HepG2 (cell line): ENCODE data around the gene WDR93. TPM values are rescaled to one million over a fixed set of nuclear protein-coding genes. Genes with fewer than 3 reads are reported as not detected.

Experiments used
- ADNP ChIP-seq: sonication (generic); formaldehyde crosslinking; IDR thresholded peaks from 2 replicates; pipeline ENCODE4 v1.4.0; 2020; ENCODE audit warnings: missing genetic modification reagents
- AGO2 ChIP-seq: fragments of 200-400 bp; formaldehyde crosslinking; optimal IDR thresholded peaks from 2 replicates; pipeline ENCODE3; 2017; ENCODE audit warnings: mild to moderate bottlenecking, low read depth, low read length, moderate library complexity
- FOSL2 ChIP-seq: sonication (generic); formaldehyde crosslinking; IDR thresholded peaks from 2 replicates; pipeline ENCODE4 v1.4.0; 2020; ENCODE audit warnings: missing genetic modification reagents
- GABPA ChIP-seq, 2 experiments: IDR thresholded peaks; 2 replicates each; pipeline ENCODE4 v1.6.1; 2011 to 2016; ENCODE audit warnings: low read depth in 2 of 2, low read length in 1 of 2, missing biosample characterization in 1 of 2, missing genetic modification characterization in 1 of 2
- HDAC2 ChIP-seq: sonication (generic); formaldehyde crosslinking; IDR thresholded peaks from 2 replicates; pipeline ENCODE4 v1.4.0; 2020; ENCODE audit warnings: missing genetic modification reagents
- HNF4A ChIP-seq: sonication (generic); formaldehyde crosslinking; IDR thresholded peaks from 2 replicates; pipeline ENCODE4 v1.4.0; 2020; ENCODE audit warnings: missing genetic modification reagents
- HNF4G ChIP-seq, 2 experiments: sonication (generic) in 1 of 2; formaldehyde crosslinking in 1 of 2; IDR thresholded peaks; 2 replicates each; pipeline versions ENCODE4 v1.4.0 to v1.6.1; 2011 to 2020; ENCODE audit warnings: borderline replicate concordance in 2 of 2, low read depth in 2 of 2, mild to moderate bottlenecking in 2 of 2, low read length in 1 of 2, missing genetic modification reagents in 1 of 2, moderate library complexity in 1 of 2
- HOXA9 ChIP-seq: sonication (generic); formaldehyde crosslinking; IDR thresholded peaks from 2 replicates; pipeline ENCODE4 v1.8.1; 2022; ENCODE audit warnings: missing genetic modification reagents, mild to moderate bottlenecking, moderate library complexity, borderline replicate concordance
- IKZF1 ChIP-seq: fragments of 450-650 bp; IDR thresholded peaks from 2 replicates; pipeline ENCODE4 v1.7.1; 2016
- MIXL1 ChIP-seq: IDR thresholded peaks from 2 replicates; pipeline ENCODE4 v1.6.1; 2016
- NKX3-1 ChIP-seq: sonication (generic); formaldehyde crosslinking; IDR thresholded peaks from 2 replicates; pipeline ENCODE4 v1.5.0; 2020; ENCODE audit warnings: missing genetic modification reagents
- ONECUT2 ChIP-seq: sonication (generic); formaldehyde crosslinking; IDR thresholded peaks from 2 replicates; pipeline ENCODE4 v1.4.0; 2020; ENCODE audit warnings: missing genetic modification reagents
- POGZ ChIP-seq: sonication (generic); formaldehyde crosslinking; IDR thresholded peaks from 2 replicates; pipeline ENCODE4 v1.4.0; 2020; ENCODE audit warnings: mild to moderate bottlenecking, missing genetic modification reagents
- RCOR2 ChIP-seq: IDR thresholded peaks from 2 replicates; pipeline ENCODE4 v1.6.1; 2016; ENCODE audit warnings: missing biosample characterization, missing genetic modification reagents
- RFX5 ChIP-seq: IDR thresholded peaks from 2 replicates; pipeline ENCODE4 v1.6.1; 2011; ENCODE audit warnings: low read depth, low read length, improper control_type of control experiment
- SP4 ChIP-seq: sonication (generic); formaldehyde crosslinking; IDR thresholded peaks from 2 replicates; pipeline ENCODE4 v1.8.1; 2023; ENCODE audit warnings: mild to moderate bottlenecking, missing genetic modification reagents
- TBP ChIP-seq: sonication (generic); formaldehyde crosslinking; IDR thresholded peaks from 2 replicates; pipeline ENCODE4 v1.5.0; 2020; ENCODE audit warnings: missing genetic modification reagents
- TMF1 ChIP-seq: sonication (generic); formaldehyde crosslinking; IDR thresholded peaks from 2 replicates; pipeline ENCODE4 v1.8.1; 2022; ENCODE audit warnings: low read depth, missing genetic modification reagents
- ZNF160 ChIP-seq: sonication (generic); formaldehyde crosslinking; IDR thresholded peaks from 2 replicates; pipeline ENCODE4 v1.8.0; 2022; ENCODE audit warnings: mild to moderate bottlenecking, inconsistent platforms, missing genetic modification reagents
- ZNF605 ChIP-seq: sonication (generic); formaldehyde crosslinking; IDR thresholded peaks from 2 replicates; pipeline ENCODE4 v1.8.0; 2022; ENCODE audit warnings: mild to moderate bottlenecking, missing genetic modification reagents
- ZNF614 ChIP-seq: IDR thresholded peaks from 2 replicates; pipeline ENCODE4 v1.6.1; 2018; ENCODE audit warnings: missing biosample characterization, missing genetic modification reagents, inconsistent platforms, borderline replicate concordance
- ZNF792 ChIP-seq: IDR thresholded peaks from 2 replicates; pipeline ENCODE4 v1.6.1; 2016
- polyA plus RNA-seq, 8 experiments: library from polyadenylated mRNA; depleted of rRNA in 3 of 8; stranded (reverse) in 7 of 8; unstranded in 1 of 8; fragments of >200 nt; fragmentation: Illumina TruSeq in 4 of 8; extraction: Trizol in 4 of 8; gene quantifications; 2 replicates each; pipeline versions ENCODE4 v1.2.1 to v1.2.3, GENCODE V29; 2011 to 2016; ENCODE audit warnings: low read depth in 4 of 8, missing spikeins in 1 of 8, mixed read lengths in 1 of 8; ENCODE audit not compliant: insufficient read depth in 1 of 8
- total RNA-seq, 5 experiments: library from RNA; depleted of rRNA; stranded (reverse); fragments of >200 nt; fragmentation: Illumina TruSeq; extraction: Trizol; gene quantifications; 2 replicates each; pipeline ENCODE4 v1.2.3, GENCODE V29; 2016; ENCODE audit warnings: low read depth in 1 of 5
- TF ChIP-seq, protein P1 (sequence below): IDR thresholded peaks from 2 replicates; pipeline ENCODE4 v1.6.1; 2016
- TF ChIP-seq, protein P2 (sequence below): sonication (generic); formaldehyde crosslinking; IDR thresholded peaks from 2 replicates; pipeline ENCODE4 v1.8.1; 2023; ENCODE audit warnings: mild to moderate bottlenecking, missing genetic modification reagents, borderline replicate concordance
- TF ChIP-seq, protein P3 (sequence below): sonication (generic); formaldehyde crosslinking; IDR thresholded peaks from 2 replicates; pipeline ENCODE4 v1.5.1; 2020; ENCODE audit warnings: mild to moderate bottlenecking, moderate library complexity, missing genetic modification reagents
- TF ChIP-seq, protein P4 (sequence below): sonication (generic); formaldehyde crosslinking; IDR thresholded peaks from 2 replicates; pipeline ENCODE4 v1.8.0; 2022; ENCODE audit warnings: mild to moderate bottlenecking, missing genetic modification reagents

The WDR93 gene
- total and polyA plus RNA-seq, 2 of the 13 experiments (the other 11 are each of a cell fraction or from before 2014, with no cell fraction given): 0.07 TPM; not detected in 1

- TF ChIP-seq, protein P1, sequence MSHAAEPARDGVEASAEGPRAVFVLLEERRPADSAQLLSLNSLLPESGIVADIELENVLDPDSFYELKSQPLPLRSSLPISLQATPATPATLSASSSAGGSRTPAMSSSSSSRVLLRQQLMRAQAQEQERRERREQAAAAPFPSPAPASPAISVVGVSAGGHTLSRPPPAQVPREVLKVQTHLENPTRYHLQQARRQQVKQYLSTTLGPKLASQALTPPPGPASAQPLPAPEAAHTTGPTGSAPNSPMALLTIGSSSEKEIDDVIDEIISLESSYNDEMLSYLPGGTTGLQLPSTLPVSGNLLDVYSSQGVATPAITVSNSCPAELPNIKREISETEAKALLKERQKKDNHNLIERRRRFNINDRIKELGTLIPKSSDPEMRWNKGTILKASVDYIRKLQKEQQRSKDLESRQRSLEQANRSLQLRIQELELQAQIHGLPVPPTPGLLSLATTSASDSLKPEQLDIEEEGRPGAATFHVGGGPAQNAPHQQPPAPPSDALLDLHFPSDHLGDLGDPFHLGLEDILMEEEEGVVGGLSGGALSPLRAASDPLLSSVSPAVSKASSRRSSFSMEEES (CRISPR knock-in tag): no peak
- peak; percentile 94 for TF ChIP-seq HNF4A (CRISPR knock-in tag)
- no peak for TF ChIP-seq ZNF160 (CRISPR knock-in tag)
- no peak for TF ChIP-seq AGO2
- peak; percentile 46; the same call in 1 of the 2 replicates for TF ChIP-seq ZNF605
- TF ChIP-seq TBP (CRISPR knock-in tag): no peak
- TF ChIP-seq POGZ (CRISPR knock-in tag): 0 out of 2 replicates have a peak, but pooled peaks have one; percentile 22
- TF ChIP-seq SP4 (CRISPR knock-in tag): no peak; the same call in 1 of the 2 replicates
- TF ChIP-seq, protein P2, sequence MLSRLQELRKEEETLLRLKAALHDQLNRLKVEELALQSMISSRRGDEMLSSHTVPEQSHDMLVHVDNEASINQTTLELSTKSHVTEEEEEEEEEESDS (CRISPR knock-in tag): no peak
- TF ChIP-seq IKZF1: no peak
- TF ChIP-seq NKX3-1 (CRISPR knock-in tag): no peak
- TF ChIP-seq, protein P3, sequence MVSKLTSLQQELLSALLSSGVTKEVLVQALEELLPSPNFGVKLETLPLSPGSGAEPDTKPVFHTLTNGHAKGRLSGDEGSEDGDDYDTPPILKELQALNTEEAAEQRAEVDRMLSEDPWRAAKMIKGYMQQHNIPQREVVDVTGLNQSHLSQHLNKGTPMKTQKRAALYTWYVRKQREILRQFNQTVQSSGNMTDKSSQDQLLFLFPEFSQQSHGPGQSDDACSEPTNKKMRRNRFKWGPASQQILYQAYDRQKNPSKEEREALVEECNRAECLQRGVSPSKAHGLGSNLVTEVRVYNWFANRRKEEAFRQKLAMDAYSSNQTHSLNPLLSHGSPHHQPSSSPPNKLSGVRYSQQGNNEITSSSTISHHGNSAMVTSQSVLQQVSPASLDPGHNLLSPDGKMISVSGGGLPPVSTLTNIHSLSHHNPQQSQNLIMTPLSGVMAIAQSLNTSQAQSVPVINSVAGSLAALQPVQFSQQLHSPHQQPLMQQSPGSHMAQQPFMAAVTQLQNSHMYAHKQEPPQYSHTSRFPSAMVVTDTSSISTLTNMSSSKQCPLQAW (CRISPR knock-in tag): peak; percentile 26; the same call in 1 of the 2 replicates
- TF ChIP-seq MIXL1: peak; percentile 79
- no peak for TF ChIP-seq TMF1 (CRISPR knock-in tag)
- TF ChIP-seq HNF4G (IDR thresholded peaks at IDR 0.05; ENCODE audit: borderline replicate concordance, low read depth, low read length): peak; percentile 87
- peak; percentile 40; the same call in 1 of the 2 replicates for TF ChIP-seq HNF4G (CRISPR knock-in tag; IDR thresholded peaks at IDR 0.05; ENCODE audit: borderline replicate concordance, low read depth)
- TF ChIP-seq RCOR2 (CRISPR knock-in tag): no peak; the same call in 1 of the 2 replicates
- TF ChIP-seq ADNP: no peak
- TF ChIP-seq RFX5: no peak
- TF ChIP-seq, protein P4, sequence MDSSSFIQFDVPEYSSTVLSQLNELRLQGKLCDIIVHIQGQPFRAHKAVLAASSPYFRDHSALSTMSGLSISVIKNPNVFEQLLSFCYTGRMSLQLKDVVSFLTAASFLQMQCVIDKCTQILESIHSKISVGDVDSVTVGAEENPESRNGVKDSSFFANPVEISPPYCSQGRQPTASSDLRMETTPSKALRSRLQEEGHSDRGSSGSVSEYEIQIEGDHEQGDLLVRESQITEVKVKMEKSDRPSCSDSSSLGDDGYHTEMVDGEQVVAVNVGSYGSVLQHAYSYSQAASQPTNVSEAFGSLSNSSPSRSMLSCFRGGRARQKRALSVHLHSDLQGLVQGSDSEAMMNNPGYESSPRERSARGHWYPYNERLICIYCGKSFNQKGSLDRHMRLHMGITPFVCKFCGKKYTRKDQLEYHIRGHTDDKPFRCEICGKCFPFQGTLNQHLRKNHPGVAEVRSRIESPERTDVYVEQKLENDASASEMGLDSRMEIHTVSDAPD (CRISPR knock-in tag): 0 out of 2 replicates have a peak, but pooled peaks have one; percentile 65
- peak; percentile 38; the same call in 1 of the 2 replicates for TF ChIP-seq ZNF614
- TF ChIP-seq HOXA9 (CRISPR knock-in tag): no peak
- TF ChIP-seq FOSL2: no peak; the same call in 1 of the 2 replicates
- TF ChIP-seq GABPA (IDR thresholded peaks at IDR 0.05; ENCODE audit: low read depth, low read length): no peak
- peak; percentile 55 for TF ChIP-seq GABPA (CRISPR knock-in tag; IDR thresholded peaks at IDR 0.05; ENCODE audit: low read depth)
- TF ChIP-seq ONECUT2 (CRISPR knock-in tag): peak; percentile 82
- no peak for TF ChIP-seq ZNF792 (CRISPR knock-in tag)
- peak; percentile 63; the same call in 1 of the 2 replicates for TF ChIP-seq HDAC2
These were observed 10.2 kb upstream of the WDR93 start (continued) for GRCh38 chr15:89680282-89680873.
